ENCODE measurements around the gene CCDC106.

Gene CCDC106

GRCh38 chr19:55635856-55636440 is 12.1 kb upstream of the CCDC106 start:
- DNase-seq (ENCODE audit: low spot score), result no peak

GRCh38 chr19:55636723-55637122 is 11.3 kb upstream of the CCDC106 start:
- DNase-seq (ENCODE audit: low spot score), result no peak

- no peak for DNase-seq (ENCODE audit: low spot score)
Measured at GRCh38 chr19:55637534-55637933, 10.5 kb upstream of the CCDC106 start.

GRCh38 chr19:55638864-55639359 is 9.1 kb upstream of the CCDC106 start:
- no peak for DNase-seq (ENCODE audit: low spot score)

- DNase-seq (ENCODE audit: low spot score), result peak; percentile 46
Measured at GRCh38 chr19:55640043-55640576, 7.9 kb upstream of the CCDC106 start.

GRCh38 chr19:55640577-55641425 is 7.2 kb upstream of the CCDC106 start, which contains the start of gene ZNF580:
Gene ZNF580 (plus strand): TSS chr19:55641002. CDS start chr19:55642509, 1,507 bp downstream.
- DNase-seq (ENCODE audit: low spot score), result peak; percentile 48

GRCh38 chr19:55641426-55642152 is 6.4 kb upstream of the CCDC106 start:
- no peak for DNase-seq (ENCODE audit: low spot score)

GRCh38 chr19:55642153-55643002 is 5.6 kb upstream of the CCDC106 start:
- DNase-seq (ENCODE audit: low spot score), result no peak

GRCh38 chr19:55643003-55643886 is 4.8 kb upstream of the CCDC106 start, which contains the start of gene ZNF581:
Gene ZNF581 (plus strand): TSS chr19:55643649. CDS start chr19:55644572, 923 bp downstream.
- peak; percentile 58 for DNase-seq (ENCODE audit: low spot score)

- no peak for DNase-seq (ENCODE audit: low spot score)
Measured at GRCh38 chr19:55643887-55644176, 4.2 kb upstream of the CCDC106 start.

- no peak for DNase-seq (ENCODE audit: low spot score)
Measured at GRCh38 chr19:55644191-55644833, 3.7 kb upstream of the CCDC106 start.

- no peak for DNase-seq (ENCODE audit: low spot score)
Measured at GRCh38 chr19:55644842-55645511, 3.0 kb upstream of the CCDC106 start.

GRCh38 chr19:55645512-55645881 is 2.5 kb upstream of the CCDC106 start:
- DNase-seq (ENCODE audit: low spot score), result no peak

GRCh38 chr19:55646889-55647731 is 902 bp upstream of the CCDC106 start:
- no peak for DNase-seq (ENCODE audit: low spot score)

GRCh38 chr19:55648585-55649267 is 714 bp downstream of the CCDC106 start:
- no peak for DNase-seq (ENCODE audit: low spot score)

GRCh38 chr19:55649268-55650125 is 1.5 kb downstream of the CCDC106 start:
- DNase-seq (ENCODE audit: low spot score), result no peak

- no peak for DNase-seq (ENCODE audit: low spot score)
Measured at GRCh38 chr19:55650126-55650557, 2.1 kb downstream of the CCDC106 start.
